Fibroblast of lung (primary cell): ENCODE results near the gene CNOT3. TPM values are rescaled to one million over a fixed set of nuclear protein-coding genes. Genes with fewer than 3 reads are reported as not detected.

Experiments
- DNase-seq, 2 donors: peaks; one replicate each; pipeline versions ENCODE4 v3.0.0 to v3.0.0-alpha.2; 2010; ENCODE audit warnings: low read depth in 2 of 2
- H2AFZ ChIP-seq: 2 replicates; pipeline ENCODE4 v1.5.1; 2012; ENCODE audit warnings: low read length, control low read depth, inconsistent platforms
- H3K27ac ChIP-seq: 2 replicates; pipeline ENCODE4 v1.5.1; 2011; ENCODE audit warnings: low read length, control low read depth; ENCODE audit not compliant: insufficient read depth
- H3K27me3 ChIP-seq: 2 replicates; pipeline ENCODE4 v1.5.1; 2011; ENCODE audit warnings: mild to moderate bottlenecking, low read length; ENCODE audit not compliant: control insufficient read depth, insufficient read depth
- H3K36me3 ChIP-seq: 2 replicates; pipeline ENCODE4 v1.5.1; 2011; ENCODE audit warnings: low read length; ENCODE audit not compliant: control insufficient read depth, insufficient read depth
- H3K4me1 ChIP-seq: 2 replicates; pipeline ENCODE4 v1.5.1; 2011; ENCODE audit warnings: low read length; ENCODE audit not compliant: control insufficient read depth, insufficient read depth; ENCODE audit errors: extremely low read depth
- H3K4me2 ChIP-seq: 2 replicates; pipeline ENCODE4 v1.5.1; 2011; ENCODE audit warnings: low read length, control low read depth; ENCODE audit not compliant: insufficient read depth; ENCODE audit errors: extremely low read depth
- H3K4me3 ChIP-seq, 4 experiments: fragments of 200-600 bp in 1 of 4; sonication (generic) in 1 of 4; replicated peaks in 1 of 4; 2 replicates each; pipeline ENCODE4 v1.5.1; 2011 to 2016; ENCODE audit warnings: low read length in 4 of 4, low read depth in 3 of 4, mild to moderate bottlenecking in 3 of 4, control low read depth in 2 of 4, inconsistent platforms in 1 of 4, mixed read lengths in 1 of 4; ENCODE audit not compliant: insufficient read depth in 1 of 4; ENCODE audit errors: control extremely low read depth in 1 of 4
- H3K79me2 ChIP-seq: 2 replicates; pipeline ENCODE4 v1.5.1; 2012; ENCODE audit warnings: mild to moderate bottlenecking, low read length, inconsistent platforms; ENCODE audit not compliant: control insufficient read depth, insufficient read depth
- H3K9ac ChIP-seq: 2 replicates; pipeline ENCODE4 v1.5.1; 2011; ENCODE audit warnings: mild to moderate bottlenecking, low read length, control low read depth; ENCODE audit not compliant: insufficient read depth
- H3K9me3 ChIP-seq: 2 replicates; pipeline ENCODE4 v1.5.1; 2012; ENCODE audit warnings: low read depth, low read length; ENCODE audit not compliant: control insufficient read depth, insufficient read depth
- H4K20me1 ChIP-seq: 2 replicates; pipeline ENCODE4 v1.5.1; 2011; ENCODE audit warnings: low read length; ENCODE audit not compliant: control insufficient read depth, insufficient read depth; ENCODE audit errors: extremely low read depth
- EZH2 ChIP-seq: IDR thresholded peaks from 2 replicates; pipeline ENCODE4 v1.5.1; 2012; ENCODE audit warnings: low read length, control low read depth, mild to moderate bottlenecking; ENCODE audit errors: missing control alignments
- polyA plus RNA-seq, 2 donors: library from polyadenylated mRNA; depleted of rRNA in 1 of 2; stranded (reverse) in 1 of 2; unstranded in 1 of 2; fragments of >200 nt; gene quantifications; 2 replicates each; pipeline ENCODE4 v1.2.1, GENCODE V29; 2011 to 2012; ENCODE audit warnings: missing spikeins in 1 of 2
- total RNA-seq: library from RNA; depleted of rRNA; stranded (reverse); fragments of >200 nt; gene quantifications from 2 replicates; pipeline ENCODE4 v1.2.1, GENCODE V29; 2014
- TF ChIP-seq, protein P1 (sequence below), 2 donors: IDR thresholded peaks in 1 of 2; conservative IDR thresholded peaks in 1 of 2; 1 replicate in 1 of 2; 2 replicates in 1 of 2; pipeline ENCODE4 v1.5.1; 2011 to 2012; ENCODE audit warnings: low read length in 2 of 2, control low read depth in 1 of 2, inconsistent platforms in 1 of 2, low read depth in 1 of 2, mild to moderate bottlenecking in 1 of 2

Gene CNOT3
- total and polyA plus RNA-seq, 2 donors (not counting 1 experiment from before 2014, with no cell fraction given) = 10.4 to 10.7 TPM

DNA sequence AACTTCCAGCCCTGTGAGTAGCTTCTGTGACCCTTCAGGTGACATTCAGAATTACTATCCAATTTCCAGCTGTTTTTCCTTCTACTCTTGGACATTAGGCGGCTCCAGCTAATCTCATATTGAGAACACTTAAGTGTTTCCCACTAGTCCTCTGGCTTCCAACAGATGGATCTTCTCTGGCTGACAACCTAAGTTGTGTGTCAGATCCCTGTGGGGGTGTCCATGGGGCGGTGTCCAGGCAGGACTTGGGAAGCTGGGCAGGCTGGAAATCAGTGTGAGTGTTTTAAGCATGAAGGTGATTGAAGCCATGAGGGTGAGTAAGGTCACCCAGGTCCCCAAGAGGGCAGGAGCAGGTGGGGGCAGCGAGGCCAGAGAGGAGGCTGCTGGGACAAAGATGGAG lies 10.1 kb downstream of the CNOT3 start:
- no peak overlapping the region for H3K4me3 ChIP-seq
- H4K20me1 ChIP-seq = no peaks in the 10 kb centered on the region
- no peak overlapping the region for H2AFZ ChIP-seq
- no peak overlapping the region for H3K27ac ChIP-seq
- H3K4me1 ChIP-seq = no peaks in the 10 kb centered on the region
- no peaks in the 10 kb centered on the region for H3K27me3 ChIP-seq
- no peak overlapping the region for H3K4me2 ChIP-seq
- H3K79me2 ChIP-seq = peaks cover 4% of the 10 kb centered on the region
- H3K9me3 ChIP-seq = no peaks in the 10 kb centered on the region
- peak in 1 of 2 donors; percentile 61 for DNase-seq
- TF ChIP-seq, protein P1, sequence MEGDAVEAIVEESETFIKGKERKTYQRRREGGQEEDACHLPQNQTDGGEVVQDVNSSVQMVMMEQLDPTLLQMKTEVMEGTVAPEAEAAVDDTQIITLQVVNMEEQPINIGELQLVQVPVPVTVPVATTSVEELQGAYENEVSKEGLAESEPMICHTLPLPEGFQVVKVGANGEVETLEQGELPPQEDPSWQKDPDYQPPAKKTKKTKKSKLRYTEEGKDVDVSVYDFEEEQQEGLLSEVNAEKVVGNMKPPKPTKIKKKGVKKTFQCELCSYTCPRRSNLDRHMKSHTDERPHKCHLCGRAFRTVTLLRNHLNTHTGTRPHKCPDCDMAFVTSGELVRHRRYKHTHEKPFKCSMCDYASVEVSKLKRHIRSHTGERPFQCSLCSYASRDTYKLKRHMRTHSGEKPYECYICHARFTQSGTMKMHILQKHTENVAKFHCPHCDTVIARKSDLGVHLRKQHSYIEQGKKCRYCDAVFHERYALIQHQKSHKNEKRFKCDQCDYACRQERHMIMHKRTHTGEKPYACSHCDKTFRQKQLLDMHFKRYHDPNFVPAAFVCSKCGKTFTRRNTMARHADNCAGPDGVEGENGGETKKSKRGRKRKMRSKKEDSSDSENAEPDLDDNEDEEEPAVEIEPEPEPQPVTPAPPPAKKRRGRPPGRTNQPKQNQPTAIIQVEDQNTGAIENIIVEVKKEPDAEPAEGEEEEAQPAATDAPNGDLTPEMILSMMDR (conservative IDR thresholded peaks at IDR 0.05 in 1 of 2, IDR thresholded peaks at IDR 0.05 in 1 of 2; ENCODE audit: low read depth in 1 of 2, low read length in 2 of 2) = no peak
- H3K36me3 ChIP-seq = peaks cover 55% of the 10 kb centered on the region
- H3K9ac ChIP-seq = no peak overlapping the region

DNA sequence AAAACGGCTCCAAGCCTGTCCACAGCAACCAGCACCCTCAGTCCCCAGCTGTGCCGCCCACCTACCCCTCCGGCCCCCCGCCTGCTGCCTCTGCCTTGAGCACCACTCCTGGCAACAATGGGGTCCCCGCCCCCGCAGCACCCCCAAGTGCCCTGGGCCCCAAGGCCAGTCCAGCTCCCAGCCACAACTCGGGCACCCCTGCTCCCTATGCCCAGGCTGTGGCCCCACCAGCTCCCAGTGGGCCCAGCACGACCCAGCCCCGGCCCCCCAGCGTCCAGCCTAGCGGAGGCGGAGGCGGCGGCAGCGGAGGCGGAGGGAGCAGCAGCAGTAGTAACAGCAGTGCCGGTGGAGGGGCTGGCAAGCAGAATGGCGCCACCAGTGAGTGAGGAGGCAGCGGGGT lies 10.6 kb downstream of the CNOT3 start:
- TF ChIP-seq, protein P1 (conservative IDR thresholded peaks at IDR 0.05 in 1 of 2, IDR thresholded peaks at IDR 0.05 in 1 of 2; ENCODE audit: low read depth in 1 of 2, low read length in 2 of 2) = no peak
- TF ChIP-seq EZH2 = no peak
- peaks cover 2% of the 10 kb centered on the region for H3K4me1 ChIP-seq
- H3K27me3 ChIP-seq = no peaks in the 10 kb centered on the region
- H2AFZ ChIP-seq = no peak overlapping the region
- H3K9ac ChIP-seq = no peak overlapping the region
- H3K36me3 ChIP-seq = peaks cover 55% of the 10 kb centered on the region
- H4K20me1 ChIP-seq = no peaks in the 10 kb centered on the region
- DNase-seq = no peak
- H3K4me3 ChIP-seq = no peak overlapping the region
- no peaks in the 10 kb centered on the region for H3K9me3 ChIP-seq
- H3K79me2 ChIP-seq = no peaks in the 10 kb centered on the region
- H3K27ac ChIP-seq = no peak overlapping the region
- no peak overlapping the region for H3K4me2 ChIP-seq

DNA sequence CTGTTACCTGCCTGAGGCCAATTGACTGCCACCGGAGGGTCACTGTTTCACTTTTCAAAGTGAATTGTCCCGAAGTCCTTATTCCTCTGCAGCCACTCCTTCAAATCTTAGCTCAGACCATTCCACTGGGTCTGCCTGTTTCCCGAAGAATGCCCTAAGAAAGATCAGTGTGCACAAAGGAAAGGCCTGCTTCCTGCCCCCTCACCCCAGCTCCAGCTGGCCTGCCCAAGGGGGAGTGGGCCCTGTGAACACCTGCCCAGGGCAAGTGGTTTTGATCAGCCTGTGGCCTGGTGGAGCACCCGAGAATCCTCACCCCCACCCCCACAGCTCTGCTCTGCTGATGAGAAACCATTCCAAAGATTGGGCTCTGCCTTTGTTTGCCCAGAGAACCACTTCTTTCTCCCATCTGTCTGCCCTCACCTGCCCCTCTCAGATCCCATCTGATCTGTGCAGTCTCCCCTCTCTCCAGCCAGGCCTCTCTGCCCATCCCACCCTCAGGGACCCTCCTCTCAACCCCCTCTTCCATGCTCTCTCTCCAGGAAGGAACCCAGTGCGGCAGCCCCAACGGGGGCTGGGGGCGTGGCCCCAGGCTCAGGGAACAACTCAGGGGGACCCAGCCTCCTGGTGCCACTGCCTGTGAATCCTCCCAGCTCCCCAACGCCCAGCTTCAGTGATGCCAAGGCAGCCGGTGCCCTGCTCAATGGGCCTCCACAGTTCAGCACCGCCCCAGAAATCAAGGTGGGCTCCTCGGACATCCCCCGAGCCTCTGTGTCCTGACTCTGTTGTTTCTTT lies 11.7 kb downstream of the CNOT3 start:
- Histone ChIP-seq H3K4me1 (peaks cover 7% of the 10 kb centered on the region), H2AFZ (no peak overlapping the region), H3K36me3 (peaks cover 55% of the 10 kb centered on the region), H3K9ac (no peak overlapping the region), H3K9me3 (no peaks in the 10 kb centered on the region), H3K4me2 (no peak overlapping the region), H3K27ac (no peak overlapping the region), H3K4me3 (no peak overlapping the region), H3K27me3 (no peaks in the 10 kb centered on the region), H3K79me2 (no peaks in the 10 kb centered on the region), H4K20me1 (no peaks in the 10 kb centered on the region)
- DNase-seq = no peak
- no peak for TF ChIP-seq EZH2
- TF ChIP-seq, protein P1 (conservative IDR thresholded peaks at IDR 0.05 in 1 of 2, IDR thresholded peaks at IDR 0.05 in 1 of 2; ENCODE audit: low read depth in 1 of 2, low read length in 2 of 2) = no peak
